Ovary (tissue), 3 donors: ENCODE measurements around the gene FUBP1.
"Not testable (repeated sequence)": the region's sequence is repeated elsewhere in the genome, so short reads cannot be mapped to it uniquely, and the experiment has no call there.

Experiments
- POLR2A ChIP-seq: fragments of 450-650 bp; IDR thresholded peaks from one replicate; pipeline ENCODE4 v1.6.1; 2017; ENCODE audit warnings: antibody characterized with exemption, mild to moderate bottlenecking, moderate library complexity
- TF ChIP-seq, protein P1 (sequence below), 3 donors: fragments of 450-650 bp in 2 of 3; fragments of 200-600 bp in 1 of 3; IDR thresholded peaks; one replicate each; pipeline versions ENCODE4 v1.5.1 to v1.8.0; 2016 to 2022; ENCODE audit warnings: antibody characterized with exemption in 3 of 3, mild to moderate bottlenecking in 1 of 3
- donor health status: DM: no; HTN: no; CAD: no.

DNA sequence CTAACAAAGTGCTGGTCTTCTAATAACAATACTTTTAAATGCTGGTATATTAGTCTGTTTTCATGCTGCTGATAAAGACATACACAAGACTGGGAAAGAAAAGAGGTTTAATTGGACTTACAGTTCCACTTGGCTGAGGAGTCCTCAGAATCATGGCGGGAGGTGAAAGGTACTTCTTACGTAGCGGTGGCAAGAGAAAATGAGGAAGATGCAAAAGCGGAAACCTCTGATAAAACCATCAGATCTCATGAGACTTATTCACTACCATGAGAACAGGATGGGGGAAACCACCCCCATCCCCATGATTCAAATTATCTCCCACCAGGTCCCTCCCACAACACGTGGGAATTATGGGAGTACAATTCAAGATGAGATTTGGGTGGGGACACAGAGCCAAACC, 60.0 kb downstream of the FUBP1 start:
- TF ChIP-seq, protein P1, sequence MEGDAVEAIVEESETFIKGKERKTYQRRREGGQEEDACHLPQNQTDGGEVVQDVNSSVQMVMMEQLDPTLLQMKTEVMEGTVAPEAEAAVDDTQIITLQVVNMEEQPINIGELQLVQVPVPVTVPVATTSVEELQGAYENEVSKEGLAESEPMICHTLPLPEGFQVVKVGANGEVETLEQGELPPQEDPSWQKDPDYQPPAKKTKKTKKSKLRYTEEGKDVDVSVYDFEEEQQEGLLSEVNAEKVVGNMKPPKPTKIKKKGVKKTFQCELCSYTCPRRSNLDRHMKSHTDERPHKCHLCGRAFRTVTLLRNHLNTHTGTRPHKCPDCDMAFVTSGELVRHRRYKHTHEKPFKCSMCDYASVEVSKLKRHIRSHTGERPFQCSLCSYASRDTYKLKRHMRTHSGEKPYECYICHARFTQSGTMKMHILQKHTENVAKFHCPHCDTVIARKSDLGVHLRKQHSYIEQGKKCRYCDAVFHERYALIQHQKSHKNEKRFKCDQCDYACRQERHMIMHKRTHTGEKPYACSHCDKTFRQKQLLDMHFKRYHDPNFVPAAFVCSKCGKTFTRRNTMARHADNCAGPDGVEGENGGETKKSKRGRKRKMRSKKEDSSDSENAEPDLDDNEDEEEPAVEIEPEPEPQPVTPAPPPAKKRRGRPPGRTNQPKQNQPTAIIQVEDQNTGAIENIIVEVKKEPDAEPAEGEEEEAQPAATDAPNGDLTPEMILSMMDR (IDR thresholded peaks at IDR 0.05), result not testable (repeated sequence)
- not testable (repeated sequence) for TF ChIP-seq POLR2A
